AG20443 (cell line): Measurements from ENCODE around the gene ASTN2.

Experiments used
- DNase-seq: peaks from one replicate; pipeline ENCODE4 v3.0.0; 2012; ENCODE audit warnings: low spot score, mixed read lengths

The ASTN2 gene

GRCh38 chr9:117415358-117415914 is 579 bp upstream of the ASTN2 start:
- DNase-seq: no peak

- peak; percentile 63 for DNase-seq
These were observed 494 bp downstream of the ASTN2 start for GRCh38 chr9:117414220-117414905.

- DNase-seq: peak; percentile 17
These were observed 1.3 kb downstream of the ASTN2 start for GRCh38 chr9:117413346-117414219.

- DNase-seq: no peak
These were observed 2.0 kb downstream of the ASTN2 start for GRCh38 chr9:117412841-117413240.

GRCh38 chr9:117412006-117412715 is 2.7 kb downstream of the ASTN2 start:
- no peak for DNase-seq

GRCh38 chr9:117411547-117411946 is 3.3 kb downstream of the ASTN2 start:
- peak; percentile 53 for DNase-seq

GRCh38 chr9:117409321-117409720 is 5.5 kb downstream of the ASTN2 start:
- no peak for DNase-seq

GRCh38 chr9:117407436-117408022 is 7.3 kb downstream of the ASTN2 start:
- DNase-seq: no peak

GRCh38 chr9:117405950-117406705 is 8.7 kb downstream of the ASTN2 start:
- no peak for DNase-seq

- no peak for DNase-seq
These were observed 11.0 kb downstream of the ASTN2 start for GRCh38 chr9:117403848-117404247.

GRCh38 chr9:117403403-117403811 is 11.4 kb downstream of the ASTN2 start:
- DNase-seq: no peak

GRCh38 chr9:117400171-117400570 is 14.7 kb downstream of the ASTN2 start:
- DNase-seq: no peak

GRCh38 chr9:117395151-117395650 is 19.7 kb downstream of the ASTN2 start:
- DNase-seq: no peak

GRCh38 chr9:117394655-117395054 is 20.2 kb downstream of the ASTN2 start:
- no peak for DNase-seq

GRCh38 chr9:117392992-117393391 is 21.9 kb downstream of the ASTN2 start:
- no peak for DNase-seq

GRCh38 chr9:117387422-117387821 is 27.4 kb downstream of the ASTN2 start:
- DNase-seq: no peak

GRCh38 chr9:117379341-117379740 is 35.5 kb downstream of the ASTN2 start:
- no peak for DNase-seq

GRCh38 chr9:117377046-117377445 is 37.8 kb downstream of the ASTN2 start:
- DNase-seq: no peak

GRCh38 chr9:117375956-117376355 is 38.9 kb downstream of the ASTN2 start:
- DNase-seq: no peak

- no peak for DNase-seq
These were observed 40.7 kb downstream of the ASTN2 start for GRCh38 chr9:117374076-117374725.
